ENCODE measurements around the gene SNX20.
A peak's percentile ranks its signal among the peaks of the same experiment; 100 is the strongest.

The SNX20 gene

GRCh38 chr16:50705436-50706110 is 24.5 kb upstream of the SNX20 start:
- Histone ChIP-seq H3K4me2 (no peak overlapping the region), H4K20me1 (no peaks in the 10 kb centered on the region), H3K27ac (no peak overlapping the region), H3K27me3 (no peaks in the 10 kb centered on the region), H3K36me3 (no peaks in the 10 kb centered on the region), H3K4me3 (no peak overlapping the region), H3K4me1 (peaks cover 33% of the 10 kb centered on the region), H3K9me3 (peaks cover 32% of the 10 kb centered on the region), H3K9ac (no peak overlapping the region)
- no peak for TF ChIP-seq Cebpa-rat (IDR thresholded peaks at IDR 0.05)

GRCh38 chr16:50704245-50704644 is 23.1 kb upstream of the SNX20 start:
- Histone ChIP-seq H3K9ac (no peak overlapping the region), H3K36me3 (no peaks in the 10 kb centered on the region), H3K27ac (no peak overlapping the region), H3K4me3 (no peak overlapping the region), H3K9me3 (peaks cover 32% of the 10 kb centered on the region), H4K20me1 (no peaks in the 10 kb centered on the region), H3K4me1 (peaks cover 26% of the 10 kb centered on the region), H3K4me2 (no peak overlapping the region), H3K27me3 (no peaks in the 10 kb centered on the region)
- no peak for TF ChIP-seq Cebpa-rat (IDR thresholded peaks at IDR 0.05)

- H3K27me3 ChIP-seq: no peaks in the 10 kb centered on the region
- H3K4me1 ChIP-seq: peaks cover 29% of the 10 kb centered on the region
- TF ChIP-seq Cebpa-rat (IDR thresholded peaks at IDR 0.05): no peak
- H3K4me3 ChIP-seq: no peak overlapping the region
- peak overlapping the region; percentile 13; the same call in 1 of the 2 replicates for H3K4me2 ChIP-seq
- H3K27ac ChIP-seq: peak overlapping the region; percentile 18; the same call in 1 of the 2 replicates
- H3K9ac ChIP-seq: no peak overlapping the region
- no peaks in the 10 kb centered on the region for H4K20me1 ChIP-seq
- peaks cover 32% of the 10 kb centered on the region for H3K9me3 ChIP-seq
- H3K36me3 ChIP-seq: no peaks in the 10 kb centered on the region
Observed at GRCh38 chr16:50702725-50703124, 21.6 kb upstream of the SNX20 start.

GRCh38 chr16:50699326-50700159 is 18.4 kb upstream of the SNX20 start:
- no peaks in the 10 kb centered on the region for H3K27me3 ChIP-seq
- H3K27ac ChIP-seq: no peak overlapping the region
- no peak overlapping the region for H3K4me2 ChIP-seq
- no peak overlapping the region for H3K9ac ChIP-seq
- no peaks in the 10 kb centered on the region for H3K36me3 ChIP-seq
- peaks cover 58% of the 10 kb centered on the region for H3K4me1 ChIP-seq
- H4K20me1 ChIP-seq: no peaks in the 10 kb centered on the region
- TF ChIP-seq Cebpa-rat (IDR thresholded peaks at IDR 0.05): no peak
- peaks cover 14% of the 10 kb centered on the region for H3K9me3 ChIP-seq
- H3K4me3 ChIP-seq: no peak overlapping the region

GRCh38 chr16:50697881-50698767 is 17.0 kb upstream of the SNX20 start:
- Histone ChIP-seq H3K9ac (peak overlapping the region; percentile 70), H3K4me2 (peak overlapping the region; percentile 92), H3K9me3 (peaks cover under 1% of the 10 kb centered on the region; the same call in 1 of the 2 replicates), H3K27me3 (no peaks in the 10 kb centered on the region), H3K4me1 (peaks cover 70% of the 10 kb centered on the region), H3K27ac (peak overlapping the region; percentile 68), H4K20me1 (no peaks in the 10 kb centered on the region), H3K4me3 (peak overlapping the region; percentile 44), H3K36me3 (no peaks in the 10 kb centered on the region)
- no peak for TF ChIP-seq Cebpa-rat (IDR thresholded peaks at IDR 0.05)

- Histone ChIP-seq H3K9me3 (no peaks in the 10 kb centered on the region), H3K27ac (peak overlapping the region; percentile 68), H3K9ac (peak overlapping the region; percentile 70; the same call in 1 of the 2 replicates), H4K20me1 (no peaks in the 10 kb centered on the region), H3K27me3 (no peaks in the 10 kb centered on the region), H3K4me3 (peak overlapping the region; percentile 44; the same call in 1 of the 2 replicates), H3K4me2 (peak overlapping the region; percentile 92), H3K4me1 (peaks cover 65% of the 10 kb centered on the region), H3K36me3 (no peaks in the 10 kb centered on the region)
- TF ChIP-seq Cebpa-rat (IDR thresholded peaks at IDR 0.05): no peak
Observed at GRCh38 chr16:50697421-50697715, 16.3 kb upstream of the SNX20 start.

GRCh38 chr16:50696575-50697420 is 15.7 kb upstream of the SNX20 start:
- H3K4me1 ChIP-seq: peaks cover 60% of the 10 kb centered on the region
- no peak overlapping the region for H3K4me3 ChIP-seq
- H3K36me3 ChIP-seq: no peaks in the 10 kb centered on the region
- TF ChIP-seq Cebpa-rat (IDR thresholded peaks at IDR 0.05): no peak
- H3K9me3 ChIP-seq: no peaks in the 10 kb centered on the region
- no peaks in the 10 kb centered on the region for H4K20me1 ChIP-seq
- H3K27me3 ChIP-seq: no peaks in the 10 kb centered on the region
- peak overlapping the region; percentile 92 for H3K4me2 ChIP-seq
- H3K9ac ChIP-seq: no peak overlapping the region
- peak overlapping the region; percentile 68 for H3K27ac ChIP-seq

- no peak overlapping the region for H3K9ac ChIP-seq
- no peaks in the 10 kb centered on the region for H3K27me3 ChIP-seq
- H3K4me1 ChIP-seq: peaks cover 54% of the 10 kb centered on the region
- no peaks in the 10 kb centered on the region for H3K36me3 ChIP-seq
- H3K4me3 ChIP-seq: no peak overlapping the region
- H3K9me3 ChIP-seq: no peaks in the 10 kb centered on the region
- 0 out of 2 replicates have a peak overlapping the region, but pooled peaks have one; percentile 1 for H3K27ac ChIP-seq
- H4K20me1 ChIP-seq: no peaks in the 10 kb centered on the region
- peak overlapping the region; percentile 92; the same call in 1 of the 2 replicates for H3K4me2 ChIP-seq
- no peak for TF ChIP-seq Cebpa-rat (IDR thresholded peaks at IDR 0.05)
Observed at GRCh38 chr16:50696126-50696525, 15.0 kb upstream of the SNX20 start.
